Erythroblast (primary cell): ENCODE data around the gene CACNA1I.

Source experiments
- GATA1 ChIP-seq: IDR thresholded peaks from 2 replicates; pipeline ENCODE4 v1.6.1; 2011; ENCODE audit warnings: low read depth, mild to moderate bottlenecking, control low read depth, low read length, moderate library complexity
- POLR2A ChIP-seq: IDR thresholded peaks from 2 replicates; pipeline ENCODE4 v1.6.1; 2011; ENCODE audit warnings: mild to moderate bottlenecking, low read length

GRCh38 chr22:39678862-39679490 is 108.4 kb downstream of the CACNA1I start:
- TF ChIP-seq POLR2A (no peak), GATA1 (no peak)
